Activated naive CD8-positive, alpha-beta T cell treated with anti-CD3 and anti-CD28 coated beads for 36 hours (primary cell): ENCODE results near the gene TCEAL4. TPM values are rescaled to one million over a fixed set of nuclear protein-coding genes. Genes with fewer than 3 reads are reported as not detected.

Experiments used
- DNase-seq: peaks from one replicate; pipeline ENCODE4 v3.0.0; 2021
- H3K27ac Mint-ChIP-seq: one replicate; pipeline ENCODE4 v1.8.0; 2022; ENCODE audit warnings: mild to moderate bottlenecking, moderate library complexity, mixed read lengths
- H3K27me3 Mint-ChIP-seq: one replicate; pipeline ENCODE4 v1.8.0; 2022; ENCODE audit warnings: mild to moderate bottlenecking, mixed read lengths
- H3K36me3 Mint-ChIP-seq: one replicate; pipeline ENCODE4 v1.8.0; 2021; ENCODE audit warnings: mild to moderate bottlenecking, mixed read lengths
- H3K4me1 Mint-ChIP-seq: one replicate; pipeline ENCODE4 v1.8.0; 2021; ENCODE audit warnings: mixed read lengths
- H3K4me3 Mint-ChIP-seq: one replicate; pipeline ENCODE4 v1.8.0; 2022; ENCODE audit warnings: mild to moderate bottlenecking, moderate library complexity, mixed read lengths
- H3K9me3 Mint-ChIP-seq: one replicate; pipeline ENCODE4 v1.8.0; 2022; ENCODE audit warnings: mixed read lengths
- total RNA-seq, 2 experiments: library from RNA; stranded (reverse); gene quantifications; one replicate each; pipeline ENCODE4 v1.2.3, GENCODE V29; 2021

Gene TCEAL4
- total RNA-seq = 10 to 100 TPM; 14.8 to 17.4 TPM

DNA sequence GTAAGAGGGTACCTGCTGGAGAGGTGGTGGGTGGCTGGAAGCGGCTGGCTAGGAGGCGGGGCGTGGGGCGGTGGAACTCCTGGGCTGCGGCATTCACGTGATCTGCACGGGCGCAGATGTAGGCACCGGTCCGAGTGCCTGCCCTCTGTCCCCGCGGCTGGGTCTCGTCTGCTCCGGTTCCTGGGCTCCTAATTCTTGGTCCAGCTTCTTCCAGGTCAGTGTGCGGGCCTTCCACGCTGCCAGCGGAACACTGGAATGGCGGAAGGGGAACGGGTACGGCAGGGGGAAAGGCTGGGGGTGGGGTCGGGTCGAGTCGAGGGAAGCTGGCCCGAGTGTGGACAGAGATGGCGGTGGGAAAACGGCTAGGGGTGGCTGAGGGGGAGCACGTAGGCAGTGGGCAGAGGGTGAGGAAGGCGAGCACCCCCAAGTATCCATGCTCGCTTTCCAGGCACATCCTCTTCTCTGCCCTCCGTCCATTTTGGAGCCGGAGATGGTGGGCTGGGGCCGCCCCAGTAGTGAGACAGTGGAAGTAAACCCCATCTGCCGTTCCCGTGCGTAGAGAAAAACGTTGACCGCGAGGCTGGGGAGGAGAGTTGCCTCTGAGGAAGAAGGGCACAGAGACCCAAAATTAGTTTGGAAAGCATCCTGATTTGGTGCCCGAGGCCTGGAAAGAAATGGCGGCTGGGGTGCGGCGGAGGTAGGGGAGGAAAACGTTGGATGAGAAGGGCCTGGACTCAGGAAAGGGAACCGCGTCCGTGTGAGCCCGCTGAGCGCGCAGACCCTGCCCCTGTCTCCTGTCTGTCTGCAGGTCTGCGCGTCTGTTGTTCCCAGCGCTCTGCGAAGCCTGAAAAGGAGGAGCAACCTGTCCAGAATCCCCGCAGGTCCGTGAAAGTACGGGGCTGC, at the start of gene TCEAL4:
TSS of gene TCEAL4 (plus strand) at position 105 of the 903 bp plus-strand sequence. CDS start 1,161 bp downstream, outside the sequence.
- Mint-ChIP-seq H3K36me3 (no peaks in the 10 kb centered on the region), H3K4me3 (peak within 1 kb of the TSS; percentile 89), H3K9me3 (no peaks in the 10 kb centered on the region), H3K27me3 (no peaks in the 10 kb centered on the region), H3K27ac (peak within 1 kb of the TSS; percentile 67), H3K4me1 (peaks cover 6% of the 10 kb centered on the region)
- peak; percentile 44 for DNase-seq

DNA sequence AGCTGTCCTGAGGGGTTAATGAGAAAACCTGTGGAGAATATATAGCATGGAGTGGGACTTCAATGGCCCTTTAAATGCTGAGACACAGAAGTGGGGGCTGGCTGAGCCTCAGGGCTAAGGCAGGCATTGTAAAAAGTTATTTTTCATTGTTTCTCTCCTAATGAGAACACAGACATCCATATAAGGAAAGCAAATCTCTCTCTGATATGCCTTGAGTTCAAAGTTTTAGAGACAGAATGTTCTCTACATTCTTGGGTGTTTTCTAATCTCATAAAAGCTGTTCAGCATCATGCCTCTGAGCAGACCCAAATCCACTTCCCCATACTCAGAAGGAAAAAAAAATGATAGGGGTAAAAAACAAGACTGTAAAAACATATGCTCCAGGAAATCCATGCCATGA, 49.2 kb upstream of the TCEAL4 start:
- H3K27me3 Mint-ChIP-seq = peaks cover 4% of the 10 kb centered on the region
- peaks cover 5% of the 10 kb centered on the region for H3K4me1 Mint-ChIP-seq
- H3K4me3 Mint-ChIP-seq = no peak overlapping the region
- H3K36me3 Mint-ChIP-seq = no peaks in the 10 kb centered on the region
- DNase-seq = no peak
- no peaks in the 10 kb centered on the region for H3K9me3 Mint-ChIP-seq
- H3K27ac Mint-ChIP-seq = no peak overlapping the region

DNA sequence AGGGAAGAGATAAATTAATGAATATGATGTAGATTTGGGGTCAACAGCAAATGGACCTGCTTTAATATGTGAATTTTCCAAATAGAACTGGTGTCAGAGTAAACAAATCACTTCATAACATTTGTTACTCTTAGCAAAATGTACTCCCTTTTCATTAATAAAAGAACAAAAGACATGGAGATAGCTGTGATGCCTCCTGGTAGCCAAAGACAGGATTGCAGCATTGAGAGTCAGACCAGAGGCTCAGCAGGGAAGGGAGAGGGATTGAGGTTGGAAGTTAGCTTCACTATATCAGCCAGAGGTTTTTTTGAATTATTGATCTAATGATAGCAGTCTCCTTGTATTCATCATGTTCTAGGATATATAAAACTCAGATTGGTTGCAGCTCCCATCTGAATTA, 48.6 kb upstream of the TCEAL4 start:
- peaks cover 4% of the 10 kb centered on the region for H3K27me3 Mint-ChIP-seq
- no peaks in the 10 kb centered on the region for H3K36me3 Mint-ChIP-seq
- no peak for DNase-seq
- H3K27ac Mint-ChIP-seq = no peak overlapping the region
- no peaks in the 10 kb centered on the region for H3K9me3 Mint-ChIP-seq
- H3K4me1 Mint-ChIP-seq = peaks cover 5% of the 10 kb centered on the region
- no peak overlapping the region for H3K4me3 Mint-ChIP-seq

DNA sequence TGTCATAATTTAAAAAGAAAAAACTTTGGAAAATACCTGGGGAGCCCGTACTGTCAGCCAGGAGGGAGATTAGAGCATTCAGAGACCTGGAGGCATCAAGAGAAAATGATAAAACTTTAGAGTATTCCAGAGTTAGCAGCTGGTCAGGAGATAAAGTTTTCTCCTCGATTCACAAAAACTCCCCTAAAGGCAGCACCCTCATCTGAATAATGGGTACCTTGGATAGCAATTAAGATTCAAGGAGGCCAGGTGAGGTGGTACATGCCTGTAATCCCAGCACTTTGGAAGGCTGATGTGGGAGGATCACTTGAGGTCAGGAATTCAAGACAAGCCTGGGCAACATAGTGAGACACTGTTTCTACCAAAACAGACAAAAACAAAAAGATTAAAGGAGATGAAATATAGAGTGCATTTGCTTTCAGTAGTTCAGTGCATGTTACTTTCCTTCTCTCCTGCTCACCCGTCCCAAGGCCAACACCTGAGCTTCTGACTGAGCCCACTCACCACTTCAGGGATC, 47.4 kb upstream of the TCEAL4 start:
- Mint-ChIP-seq H3K27ac (no peak overlapping the region), H3K4me3 (no peak overlapping the region), H3K4me1 (peaks cover 5% of the 10 kb centered on the region), H3K9me3 (no peaks in the 10 kb centered on the region), H3K27me3 (peaks cover 4% of the 10 kb centered on the region), H3K36me3 (no peaks in the 10 kb centered on the region)
- DNase-seq = no peak

DNA sequence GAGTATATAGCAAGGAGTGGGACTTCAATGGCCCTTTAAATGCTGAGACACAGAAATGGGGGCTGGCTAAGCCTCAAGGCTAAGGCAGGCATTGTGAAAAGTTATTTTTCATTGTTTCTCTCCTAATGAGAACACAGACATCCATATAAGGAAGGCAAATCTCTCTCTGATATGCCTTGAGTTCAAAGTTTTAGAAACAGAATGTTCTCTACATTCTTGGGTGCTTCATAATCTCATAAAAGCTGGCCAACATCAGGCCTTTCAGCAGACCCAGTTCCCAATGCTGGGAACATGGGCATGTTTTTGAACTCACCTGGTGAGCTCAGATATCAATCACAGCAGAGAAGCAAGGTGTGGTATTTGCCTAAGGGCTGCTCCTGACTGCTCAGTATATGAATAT, 46.6 kb upstream of the TCEAL4 start:
- DNase-seq = no peak
- no peak overlapping the region for H3K27ac Mint-ChIP-seq
- no peaks in the 10 kb centered on the region for H3K36me3 Mint-ChIP-seq
- peaks cover 2% of the 10 kb centered on the region for H3K4me1 Mint-ChIP-seq
- peaks cover 1% of the 10 kb centered on the region for H3K27me3 Mint-ChIP-seq
- no peak overlapping the region for H3K4me3 Mint-ChIP-seq
- H3K9me3 Mint-ChIP-seq = no peaks in the 10 kb centered on the region

DNA sequence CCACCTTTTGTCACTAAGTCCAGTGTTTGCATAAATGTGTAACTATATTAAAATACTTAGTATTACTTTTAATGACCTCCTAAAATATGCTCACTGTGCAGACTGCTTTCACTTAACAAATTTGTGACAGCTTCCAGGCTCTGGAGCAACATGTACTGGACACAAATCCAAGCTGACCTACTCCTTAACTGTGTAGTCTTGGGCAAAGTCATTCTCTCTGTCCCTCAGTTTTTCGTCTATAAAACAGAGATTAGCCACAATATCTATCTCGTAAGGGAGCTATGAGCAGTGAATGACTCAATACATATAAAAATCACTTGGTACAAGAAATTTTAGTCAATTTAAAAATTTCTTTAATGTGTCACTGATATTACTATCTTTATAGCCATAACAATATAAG, 45.6 kb upstream of the TCEAL4 start:
- Mint-ChIP-seq H3K9me3 (no peaks in the 10 kb centered on the region), H3K4me3 (no peak overlapping the region), H3K27me3 (no peaks in the 10 kb centered on the region), H3K27ac (no peak overlapping the region), H3K4me1 (no peaks in the 10 kb centered on the region), H3K36me3 (no peaks in the 10 kb centered on the region)
- no peak for DNase-seq

DNA sequence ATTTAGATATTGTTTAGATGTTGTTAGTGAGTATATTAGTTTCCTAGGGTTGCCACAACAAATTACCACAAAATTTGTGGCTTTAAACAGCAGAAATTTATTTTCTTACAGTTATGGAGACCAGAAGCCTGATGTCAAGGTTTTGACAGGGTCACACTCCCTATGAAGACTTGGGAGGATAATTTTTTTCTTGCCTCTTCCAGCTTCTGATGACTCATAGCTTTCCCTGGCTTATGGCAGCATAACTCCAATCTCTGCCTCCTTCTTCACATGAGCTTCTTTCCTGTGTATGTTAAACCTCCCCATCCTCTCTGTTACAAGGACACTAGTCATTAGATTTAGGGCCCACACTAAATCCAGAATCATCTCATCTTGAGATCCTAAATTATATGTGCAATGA, 45.2 kb upstream of the TCEAL4 start:
- no peak overlapping the region for H3K4me3 Mint-ChIP-seq
- H3K27me3 Mint-ChIP-seq = no peaks in the 10 kb centered on the region
- no peak for DNase-seq
- H3K36me3 Mint-ChIP-seq = no peaks in the 10 kb centered on the region
- no peaks in the 10 kb centered on the region for H3K9me3 Mint-ChIP-seq
- no peak overlapping the region for H3K27ac Mint-ChIP-seq
- H3K4me1 Mint-ChIP-seq = no peaks in the 10 kb centered on the region

DNA sequence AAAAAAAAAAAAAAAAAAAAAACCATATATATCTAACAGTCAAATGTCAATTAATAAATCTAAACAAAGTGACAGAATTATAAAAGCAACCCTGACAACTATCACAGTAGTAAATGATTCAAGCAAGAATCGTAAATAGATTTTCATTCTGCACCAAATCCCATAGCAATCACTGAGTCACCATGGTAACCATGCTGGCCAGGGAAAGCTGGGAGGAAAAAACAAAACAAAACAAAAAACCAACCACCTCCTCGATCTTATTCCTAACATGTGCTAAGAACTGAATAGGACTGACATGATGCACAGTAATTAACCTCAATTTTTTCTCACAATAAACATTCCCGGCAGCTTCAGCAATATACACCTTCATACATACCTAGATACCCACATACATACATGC, 35.4 kb upstream of the TCEAL4 start:
- H3K36me3 Mint-ChIP-seq = peaks cover 2% of the 10 kb centered on the region
- peaks cover 4% of the 10 kb centered on the region for H3K4me1 Mint-ChIP-seq
- H3K4me3 Mint-ChIP-seq = no peak overlapping the region
- no peaks in the 10 kb centered on the region for H3K27me3 Mint-ChIP-seq
- DNase-seq = no peak
- no peaks in the 10 kb centered on the region for H3K9me3 Mint-ChIP-seq
- H3K27ac Mint-ChIP-seq = no peak overlapping the region

DNA sequence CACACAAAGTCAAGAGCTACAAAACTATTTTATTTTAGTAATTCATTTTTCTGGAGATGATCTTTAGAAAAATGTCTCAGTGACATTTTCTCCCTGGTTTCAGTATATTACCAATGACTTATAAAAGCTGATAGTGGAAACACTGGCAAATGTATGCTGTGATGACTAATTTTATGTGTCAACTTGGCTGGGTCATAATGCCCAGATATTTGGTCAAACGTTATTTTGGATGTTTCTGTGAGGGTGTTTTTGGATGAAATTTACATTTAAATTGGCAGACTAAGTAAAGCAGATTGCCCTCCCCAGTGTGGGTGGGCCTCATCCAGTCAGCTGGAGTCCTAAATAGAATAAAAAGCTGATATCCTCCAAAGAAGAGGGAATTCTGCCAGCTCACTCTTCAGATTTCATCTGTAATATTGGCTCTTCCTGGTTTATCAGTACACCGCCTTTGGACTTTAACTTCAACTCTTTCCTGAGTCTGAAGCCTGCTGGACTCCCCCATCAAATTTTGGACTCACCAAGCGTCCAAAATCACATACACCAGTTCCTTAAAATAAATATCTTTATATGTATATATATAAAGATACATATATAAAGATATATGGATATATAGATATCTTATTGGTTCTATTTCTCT, 34.8 kb upstream of the TCEAL4 start:
- H3K27ac Mint-ChIP-seq = no peak overlapping the region

DNA sequence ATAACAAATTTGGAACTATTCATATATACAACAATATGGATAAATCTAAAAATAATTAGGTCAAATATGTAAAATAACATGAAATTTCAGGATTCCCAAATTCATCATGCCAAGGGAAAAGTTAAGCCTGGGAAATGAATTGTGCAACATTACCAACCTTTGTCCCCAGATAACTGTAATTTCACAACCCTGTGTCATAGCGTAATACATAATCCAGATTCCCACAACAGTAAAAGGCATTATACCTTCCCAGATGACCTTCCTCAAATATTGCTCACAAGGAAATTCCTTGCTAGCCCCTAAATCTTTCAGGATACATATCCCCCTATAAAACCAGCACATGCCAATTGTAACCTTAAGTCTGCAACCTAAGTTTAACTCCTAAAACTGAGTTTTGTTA, 33.1 kb upstream of the TCEAL4 start:
- Mint-ChIP-seq H3K27me3 (no peaks in the 10 kb centered on the region), H3K36me3 (peaks cover 2% of the 10 kb centered on the region), H3K9me3 (no peaks in the 10 kb centered on the region), H3K4me1 (peaks cover 4% of the 10 kb centered on the region), H3K27ac (no peak overlapping the region), H3K4me3 (no peak overlapping the region)
- DNase-seq = no peak

More for the DNA sequence above, 34.8 kb upstream of the TCEAL4 start:
- peaks cover 2% of the 10 kb centered on the region for H3K36me3 Mint-ChIP-seq
- H3K27me3 Mint-ChIP-seq = no peaks in the 10 kb centered on the region
- H3K4me1 Mint-ChIP-seq = peaks cover 4% of the 10 kb centered on the region
- no peak for DNase-seq
- no peak overlapping the region for H3K4me3 Mint-ChIP-seq
- no peaks in the 10 kb centered on the region for H3K9me3 Mint-ChIP-seq

DNA sequence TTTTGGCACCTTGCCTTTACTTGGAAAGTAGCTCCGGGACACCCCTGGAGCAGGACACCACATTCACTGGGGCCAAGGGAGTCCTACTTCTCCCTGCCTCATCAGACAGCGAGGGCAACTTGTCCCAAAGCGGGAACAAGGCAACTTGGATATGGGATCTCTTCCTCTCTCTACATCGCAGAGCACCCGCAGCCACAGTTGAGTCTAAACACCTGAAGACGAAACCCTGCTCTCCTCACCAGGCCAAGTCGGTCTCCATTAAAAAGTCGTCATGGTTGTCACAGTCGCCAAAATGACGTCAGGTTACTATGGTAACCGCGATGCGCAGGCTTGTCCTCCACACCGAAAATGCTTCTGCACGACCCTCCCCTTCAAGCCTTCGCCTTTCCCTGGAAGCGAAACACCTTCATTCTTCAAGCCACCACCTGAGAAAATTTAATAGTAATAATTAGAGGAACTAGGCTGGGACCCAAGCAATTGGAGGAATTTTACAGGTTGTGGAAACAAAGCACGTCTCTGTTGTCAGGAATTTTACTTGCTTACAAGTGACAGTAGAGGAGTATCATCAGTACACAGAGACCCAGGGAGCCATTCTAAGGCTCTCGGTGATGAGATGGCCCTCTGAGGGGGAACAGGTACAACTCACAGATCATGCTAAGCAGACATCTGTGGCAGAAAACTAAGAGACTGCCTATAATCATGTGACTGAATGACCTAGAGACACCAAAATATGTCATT, 30.5 kb upstream of the TCEAL4 start:
- no peaks in the 10 kb centered on the region for H3K27me3 Mint-ChIP-seq

DNA sequence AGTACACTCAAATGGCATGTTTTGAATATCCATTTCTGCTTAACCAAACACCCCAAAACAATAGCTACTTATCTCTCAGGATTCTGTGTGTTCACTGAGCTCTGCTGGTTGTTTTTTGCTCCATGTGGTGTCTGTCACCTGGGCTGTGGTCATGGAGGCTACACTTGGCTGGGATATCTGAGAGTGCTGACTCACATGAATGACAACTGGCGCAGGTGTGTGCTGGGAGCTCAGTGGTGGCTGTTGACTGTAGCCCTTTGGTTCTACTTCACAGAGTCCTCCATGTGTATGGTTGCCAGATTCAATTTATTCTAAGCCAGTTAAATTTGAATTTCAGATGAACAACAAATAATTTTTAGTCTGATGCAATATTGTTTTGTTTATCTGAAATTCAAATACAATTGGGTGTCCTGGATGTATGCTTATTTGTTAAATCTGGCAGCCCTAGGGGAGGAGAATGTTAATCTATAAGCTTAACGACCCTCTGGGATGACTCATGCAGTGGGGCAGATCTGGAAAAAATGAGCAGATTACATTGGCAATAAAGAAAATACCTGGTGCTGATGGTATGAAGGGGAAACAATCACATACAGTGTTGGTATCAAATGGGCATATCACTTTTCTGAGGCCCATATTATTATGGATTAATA, 28.2 kb upstream of the TCEAL4 start:
- Mint-ChIP-seq H3K27ac (no peak overlapping the region), H3K27me3 (no peaks in the 10 kb centered on the region), H3K4me3 (no peak overlapping the region), H3K9me3 (no peaks in the 10 kb centered on the region), H3K4me1 (peaks cover 3% of the 10 kb centered on the region), H3K36me3 (peaks cover 2% of the 10 kb centered on the region)
- no peak for DNase-seq

More for the DNA sequence above, 30.5 kb upstream of the TCEAL4 start:
- DNase-seq = peak; percentile 65
- Mint-ChIP-seq H3K4me1 (peaks cover 4% of the 10 kb centered on the region), H3K4me3 (peak overlapping the region; percentile 88), H3K27ac (peak overlapping the region; percentile 79), H3K9me3 (no peaks in the 10 kb centered on the region), H3K36me3 (peaks cover 2% of the 10 kb centered on the region)

DNA sequence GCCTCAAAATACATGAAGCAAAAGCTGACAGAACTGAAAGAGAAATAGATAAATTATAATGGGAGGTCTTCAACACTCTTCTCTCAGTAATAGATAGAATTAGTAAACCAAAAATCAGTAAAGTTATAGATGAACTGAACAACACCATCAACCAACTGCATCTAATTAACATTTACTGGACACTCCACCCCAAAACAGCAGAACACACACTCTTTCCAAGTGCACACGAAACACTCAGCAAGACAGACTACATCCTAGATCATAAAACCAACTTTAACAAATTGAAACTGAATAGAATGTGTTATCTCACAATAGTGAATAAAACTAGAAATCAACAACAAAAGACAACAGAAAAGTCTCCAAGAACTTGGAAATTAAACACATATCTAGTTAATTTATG, 25.1 kb upstream of the TCEAL4 start:
- DNase-seq = no peak
- Mint-ChIP-seq H3K36me3 (no peaks in the 10 kb centered on the region), H3K27me3 (no peaks in the 10 kb centered on the region), H3K27ac (no peak overlapping the region), H3K4me3 (no peak overlapping the region), H3K4me1 (no peaks in the 10 kb centered on the region), H3K9me3 (no peaks in the 10 kb centered on the region)

DNA sequence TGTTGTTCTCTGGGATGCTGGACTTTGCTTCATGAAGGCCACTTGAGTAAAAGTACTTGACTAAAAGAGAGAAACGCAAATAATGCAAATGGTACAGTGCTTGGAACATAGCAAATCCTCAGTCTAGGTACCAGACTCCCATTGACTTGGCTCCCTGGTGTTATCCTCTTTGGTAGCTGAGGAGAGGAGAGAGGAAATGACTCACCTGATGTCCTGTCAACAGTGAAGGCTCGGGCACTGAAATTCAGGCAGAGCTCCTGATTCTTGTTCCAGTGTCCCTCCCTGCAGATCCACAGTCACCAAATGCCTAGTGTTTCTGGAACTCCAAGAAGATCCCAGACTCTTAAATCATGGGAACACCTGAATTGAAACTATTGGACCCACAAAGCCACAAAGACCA, 22.5 kb upstream of the TCEAL4 start:
- DNase-seq = no peak
- Mint-ChIP-seq H3K4me3 (no peak overlapping the region), H3K27me3 (no peaks in the 10 kb centered on the region), H3K4me1 (no peaks in the 10 kb centered on the region), H3K36me3 (no peaks in the 10 kb centered on the region), H3K9me3 (no peaks in the 10 kb centered on the region), H3K27ac (no peak overlapping the region)

DNA sequence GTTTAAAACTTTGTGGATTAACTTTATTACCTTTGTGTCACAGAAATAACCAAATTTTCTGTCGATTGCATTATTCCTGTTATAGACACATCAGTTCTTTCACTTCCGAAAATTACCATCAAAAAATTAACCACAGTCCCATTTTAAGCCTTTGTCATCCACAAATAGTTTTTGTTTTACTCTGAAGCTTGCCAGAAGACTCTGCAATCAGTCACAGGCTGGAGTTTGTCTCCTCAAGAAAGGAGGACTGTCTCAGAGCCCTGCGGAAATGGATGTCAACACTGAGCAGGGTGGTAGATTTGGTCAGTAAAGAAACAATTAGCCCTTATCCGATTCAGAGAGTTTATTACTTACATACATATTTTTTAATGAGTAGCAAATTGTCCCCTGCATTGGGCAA, 20.1 kb upstream of the TCEAL4 start:
- H3K9me3 Mint-ChIP-seq = no peaks in the 10 kb centered on the region
- no peak overlapping the region for H3K27ac Mint-ChIP-seq
- no peaks in the 10 kb centered on the region for H3K27me3 Mint-ChIP-seq
- no peak overlapping the region for H3K4me3 Mint-ChIP-seq
- no peaks in the 10 kb centered on the region for H3K4me1 Mint-ChIP-seq
- DNase-seq = no peak
- no peaks in the 10 kb centered on the region for H3K36me3 Mint-ChIP-seq
